Stimulated activated CD4-positive, alpha-beta T cell treated with anti-CD3 and anti-CD28 coated beads, Interleukin-4, amount 100 ng/mL, for 4 hours (primary cell): ENCODE results near the gene AKIRIN1.
A peak's percentile ranks its signal among the peaks of the same experiment; 100 is the strongest.
"Not testable (repeated sequence)": the region's sequence is repeated elsewhere in the genome, so short reads cannot be mapped to it uniquely, and the experiment has no call there.

Experiments used
- DNase-seq, 2 experiments: peaks; one replicate each; pipeline ENCODE4 v3.0.0-alpha.2; 2020

Gene AKIRIN1

GRCh38 chr1:38997034-38997900 lies 6.2 kb downstream of the AKIRIN1 start:
- DNase-seq: no peak

DNA sequence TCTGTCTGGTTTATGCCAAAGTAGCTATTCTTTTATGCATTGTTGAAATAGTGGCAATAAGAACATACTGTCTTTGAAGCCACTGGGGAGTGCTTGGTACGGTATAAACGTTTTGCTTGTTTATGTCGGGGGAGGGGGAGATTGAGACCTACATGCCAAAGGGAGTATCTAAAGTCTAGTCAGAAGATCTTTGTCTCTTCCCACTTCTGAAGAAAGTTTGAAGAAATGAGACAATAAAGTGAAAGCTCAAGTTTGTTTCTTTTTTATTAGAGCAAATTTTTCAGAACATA lies 6.8 kb downstream of the AKIRIN1 start:
- no peak for DNase-seq

- DNase-seq: no peak
Measured at GRCh38 chr1:39001516-39002421, 10.7 kb downstream of the AKIRIN1 start.

DNA sequence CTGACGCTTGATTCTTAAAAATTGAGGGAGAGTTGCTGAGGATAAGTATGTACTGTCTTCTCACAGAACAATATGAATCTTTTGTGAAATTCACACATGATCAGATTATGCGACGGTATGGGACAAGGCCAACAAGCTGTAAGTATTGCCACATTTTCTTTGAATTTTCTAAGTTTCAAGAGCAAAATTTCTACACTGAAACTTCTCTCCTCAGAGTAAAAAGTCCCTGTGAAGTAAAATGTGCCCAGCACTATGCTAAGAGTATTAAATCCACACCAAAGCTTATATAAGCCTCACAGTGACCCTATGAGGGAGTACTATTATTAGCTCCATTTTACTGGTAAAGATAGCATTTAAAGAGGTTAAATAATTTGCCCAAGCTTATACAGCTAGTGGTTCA lies 12.2 kb downstream of the AKIRIN1 start:
- no peak for DNase-seq

DNA sequence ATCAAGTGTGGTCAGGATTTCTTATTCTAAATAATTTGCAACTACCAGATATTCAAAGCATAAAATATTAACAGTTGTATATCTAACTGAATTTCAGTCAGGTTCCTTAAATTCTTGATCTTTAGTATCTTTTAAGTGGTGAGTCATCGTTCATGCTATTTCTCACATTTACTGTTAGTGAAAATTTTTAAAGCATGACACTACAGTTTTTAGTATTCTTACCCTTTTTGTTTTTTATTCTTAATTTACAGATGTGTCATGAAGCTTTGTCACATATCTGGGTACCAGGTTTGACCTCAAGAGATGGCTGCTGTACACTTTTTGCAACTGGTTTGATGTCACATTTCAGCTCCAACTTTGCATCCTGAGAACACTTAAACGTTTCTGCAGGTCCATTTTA lies 12.7 kb downstream of the AKIRIN1 start:
- DNase-seq: no peak

DNA sequence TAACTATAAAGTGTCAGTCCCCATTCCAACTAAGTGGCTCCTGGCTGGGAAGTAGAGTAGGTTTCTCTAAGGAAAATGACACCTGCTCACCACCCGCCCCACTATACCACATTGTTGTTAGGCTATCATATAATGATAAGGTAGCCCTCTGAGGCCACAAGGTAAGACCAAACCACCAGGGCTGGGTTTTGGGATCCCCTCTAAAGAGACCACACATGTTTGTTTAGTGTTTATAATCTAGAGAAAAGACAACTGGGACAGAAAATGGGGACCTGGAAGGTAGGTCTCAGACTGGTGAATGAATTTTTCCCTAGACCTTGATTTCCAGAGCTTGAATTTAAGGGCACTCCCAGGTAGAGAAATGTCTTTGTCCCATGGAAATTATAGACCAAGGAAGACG lies 15.2 kb downstream of the AKIRIN1 start:
- no peak for DNase-seq

- no peak for DNase-seq
Measured at GRCh38 chr1:39006726-39007645, 15.9 kb downstream of the AKIRIN1 start.

GRCh38 chr1:39014956-39015355 lies 23.9 kb downstream of the AKIRIN1 start:
- not testable (repeated sequence) for DNase-seq

DNA sequence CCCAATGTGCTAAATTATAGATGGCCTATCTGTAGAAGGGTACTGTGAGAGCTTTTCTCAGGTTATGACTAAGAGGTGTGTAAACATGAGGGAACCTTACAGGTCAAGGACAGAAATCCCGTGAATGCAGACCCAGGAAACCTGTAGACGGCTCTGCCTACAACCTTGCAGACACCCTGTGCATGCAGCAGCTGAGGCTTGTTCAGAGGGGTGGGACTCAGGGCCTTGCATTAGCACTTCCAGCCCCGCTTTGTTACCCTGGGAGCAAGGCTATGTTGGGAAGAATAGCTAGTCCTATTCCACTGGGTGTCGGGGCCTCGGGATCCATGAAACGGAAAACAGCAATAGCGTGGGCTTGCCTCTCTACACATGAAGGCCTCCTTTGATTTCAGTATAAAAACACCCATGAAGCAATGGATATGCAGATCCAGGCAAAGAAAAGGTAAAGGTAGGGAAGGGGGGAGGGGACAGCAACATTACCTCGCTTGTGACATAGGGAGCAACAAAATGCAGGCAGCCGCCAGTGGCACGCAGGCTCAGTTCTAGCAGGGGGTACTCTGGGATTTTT lies 25.6 kb downstream of the AKIRIN1 start:
- no peak for DNase-seq

DNA sequence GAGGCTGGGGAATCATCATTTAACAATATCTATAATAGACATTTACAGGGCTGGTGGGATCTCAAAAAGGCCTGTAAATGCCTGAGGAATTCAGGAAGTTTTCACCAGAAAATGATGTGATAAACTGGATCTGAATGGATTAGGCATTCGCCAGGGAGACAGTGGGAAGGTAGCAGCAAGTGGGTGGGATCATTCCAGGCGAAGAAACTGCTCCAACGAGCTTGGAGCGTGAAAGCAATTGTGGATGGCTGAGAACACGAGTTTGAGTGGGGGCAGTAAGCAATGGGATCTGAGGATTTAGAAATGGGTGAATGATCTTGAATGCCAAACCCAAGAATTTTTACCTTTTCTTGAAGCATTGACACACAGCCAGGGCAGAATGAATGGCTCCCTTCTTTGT lies 26.2 kb downstream of the AKIRIN1 start:
- DNase-seq: no peak

DNA sequence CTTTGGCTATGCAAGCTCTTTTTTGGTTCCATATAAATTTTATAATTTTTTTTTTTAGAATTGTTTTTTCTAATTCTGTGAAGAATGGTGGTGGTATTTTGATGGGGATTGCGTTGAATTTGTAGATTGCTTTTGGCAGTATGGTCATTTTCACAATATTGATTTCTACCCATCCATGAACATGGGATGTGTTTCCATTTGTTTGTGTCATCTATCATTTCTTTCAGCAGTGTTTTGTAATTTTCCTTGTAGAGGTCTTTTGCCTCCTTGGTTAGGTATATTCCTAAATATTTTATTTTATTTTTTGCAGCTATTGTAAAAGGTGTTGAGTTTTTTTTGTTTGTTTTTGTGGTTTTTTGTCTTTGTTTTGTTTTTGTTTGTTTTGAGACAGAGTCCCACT lies 29.4 kb downstream of the AKIRIN1 start:
- DNase-seq: not testable (repeated sequence)

- DNase-seq: no peak
Measured at GRCh38 chr1:39021426-39021825, 30.4 kb downstream of the AKIRIN1 start.

DNA sequence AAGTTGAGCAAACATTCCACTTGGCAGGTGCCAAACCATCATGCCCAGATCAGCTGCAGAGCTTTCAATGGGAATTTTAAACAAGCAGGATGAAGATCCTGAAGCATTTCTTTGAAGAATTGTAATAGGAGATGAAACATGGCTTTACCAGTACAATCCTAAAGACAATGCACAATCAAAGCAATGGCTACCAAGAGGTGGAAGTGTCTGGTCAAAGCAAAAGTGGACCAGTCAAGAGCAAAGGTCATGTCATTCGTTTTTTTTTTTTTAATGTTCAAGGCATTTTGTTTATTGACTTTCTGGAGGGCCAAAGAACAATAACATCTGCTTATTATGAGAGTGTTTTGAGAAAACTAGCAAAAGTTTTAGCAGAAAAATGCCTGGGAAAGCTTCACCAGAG lies 32.1 kb downstream of the AKIRIN1 start:
- DNase-seq: no peak

- DNase-seq: peak; percentile 75 to 77
Measured at GRCh38 chr1:39026051-39026865, 35.2 kb downstream of the AKIRIN1 start, which contains the start of gene NDUFS5. Gene NDUFS5, plus strand, starts transcription at chr1:39026350. Its CDS starts 2,375 bp downstream, at chr1:39028725.

- DNase-seq: peak in 1 of 2 experiments; percentile 3
Measured at GRCh38 chr1:39026866-39027507, 35.9 kb downstream of the AKIRIN1 start.

- no peak for DNase-seq
Measured at GRCh38 chr1:39034114-39034654, 43.1 kb downstream of the AKIRIN1 start.

DNA sequence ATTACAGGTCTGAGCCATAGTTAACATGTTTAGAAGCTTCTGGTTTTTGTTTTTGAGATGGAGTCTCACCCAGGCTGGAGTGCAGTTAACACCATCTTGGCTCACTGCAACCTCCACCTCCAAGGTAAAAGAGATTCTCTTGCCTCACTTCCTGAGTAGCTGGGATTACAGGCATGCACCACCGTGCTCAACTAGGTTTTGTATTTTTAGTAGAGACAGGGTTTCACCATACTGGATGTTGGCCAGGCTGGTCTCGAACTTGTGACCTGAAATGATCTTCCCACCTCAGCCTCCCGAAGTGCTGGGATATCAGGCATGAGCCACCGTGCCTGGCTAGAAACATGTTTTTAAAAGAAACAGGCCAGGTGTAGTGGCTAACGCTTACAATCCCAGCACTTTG lies 45.6 kb downstream of the AKIRIN1 start:
- no peak for DNase-seq

DNA sequence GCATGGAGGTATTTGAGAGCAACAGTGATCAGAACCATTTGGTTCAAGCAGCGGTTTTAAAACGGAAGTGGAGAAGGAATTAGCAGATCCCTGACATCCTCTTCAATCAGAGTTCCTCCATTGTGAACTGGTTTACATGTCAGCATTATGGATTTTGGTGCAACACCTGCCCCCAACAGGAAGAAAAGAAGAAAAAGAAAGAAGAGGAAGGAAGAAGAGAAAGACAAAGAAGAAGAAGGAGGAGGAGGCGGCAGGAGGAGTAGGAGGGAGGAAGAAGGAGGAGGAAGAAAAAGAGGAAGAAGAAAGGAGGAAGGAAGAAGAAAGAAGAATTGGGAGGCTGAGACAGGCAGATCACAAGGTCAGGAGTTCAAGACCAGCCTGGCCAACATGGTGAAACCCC lies 52.4 kb downstream of the AKIRIN1 start:
- DNase-seq: no peak

- no peak for DNase-seq
Measured at GRCh38 chr1:39044762-39045161, 53.7 kb downstream of the AKIRIN1 start.

DNA sequence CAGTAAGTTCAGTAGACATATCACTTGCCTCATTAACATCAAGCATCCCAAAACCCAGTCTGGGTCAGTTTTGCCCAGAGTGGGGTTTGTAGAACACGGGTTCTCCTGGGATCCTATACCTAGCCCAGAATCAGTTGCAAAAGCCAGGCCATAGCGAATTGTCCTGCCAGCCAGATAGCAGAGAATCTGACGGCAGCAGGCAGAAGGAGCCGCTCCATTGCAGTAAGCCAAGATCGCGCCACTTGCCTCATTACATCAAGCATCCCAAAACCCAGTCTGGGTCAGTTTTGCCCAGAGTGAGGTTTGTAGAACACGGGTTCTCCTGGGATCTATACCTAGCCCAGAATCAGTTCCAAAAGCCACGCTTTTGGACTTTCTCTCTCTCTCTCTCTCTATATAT lies 54.2 kb downstream of the AKIRIN1 start:
- DNase-seq: no peak
